Stimulated activated CD4-positive, alpha-beta T cell treated with anti-CD3 and anti-CD28 coated beads, Interleukin-12 subunit alpha, Interleukin-12 subunit beta, amount 100 ng/mL, for 24 hours (primary cell): ENCODE data around the gene SPON2.
A peak's percentile ranks its signal among the peaks of the same experiment; 100 is the strongest.
"Not testable (repeated sequence)": the region's sequence is repeated elsewhere in the genome, so short reads cannot be mapped to it uniquely, and the experiment has no call there.

Experiments used
- DNase-seq, 2 experiments: peaks; one replicate each; pipeline ENCODE4 v3.0.0-alpha.2; 2020; ENCODE audit warnings: low read depth in 2 of 2

Gene SPON2

GRCh38 chr4:1152290-1152689 lies 20.1 kb downstream of the SPON2 start:
- DNase-seq = no peak

GRCh38 chr4:1151541-1151940 lies 20.8 kb downstream of the SPON2 start:
- no peak for DNase-seq

- no peak for DNase-seq
Measured at GRCh38 chr4:1150875-1151274, 21.5 kb downstream of the SPON2 start.

GRCh38 chr4:1139860-1140259 lies 32.5 kb downstream of the SPON2 start:
- DNase-seq = no peak

GRCh38 chr4:1137850-1138249 lies 34.5 kb downstream of the SPON2 start:
- no peak for DNase-seq

GRCh38 chr4:1137063-1137776 lies 35.2 kb downstream of the SPON2 start:
- DNase-seq = no peak

GRCh38 chr4:1136048-1136447 lies 36.3 kb downstream of the SPON2 start:
- DNase-seq = no peak

- no peak for DNase-seq
Measured at GRCh38 chr4:1133033-1133432, 39.4 kb downstream of the SPON2 start.

- DNase-seq = peak; percentile 51 to 64
Measured at GRCh38 chr4:1130316-1131186, 41.8 kb downstream of the SPON2 start.

- DNase-seq = no peak
Measured at GRCh38 chr4:1126506-1126905, 45.9 kb downstream of the SPON2 start.

- DNase-seq = not testable (repeated sequence)
Measured at GRCh38 chr4:1125466-1125865, 46.9 kb downstream of the SPON2 start.

- DNase-seq = no peak
Measured at GRCh38 chr4:1124818-1125217, 47.6 kb downstream of the SPON2 start.

- DNase-seq = no peak
Measured at GRCh38 chr4:1122505-1122904, 49.9 kb downstream of the SPON2 start.
